ENCODE results near the gene FLRT2. TPM values are rescaled to one million over a fixed set of nuclear protein-coding genes. Genes with fewer than 3 reads are reported as not detected.

Gene FLRT2
- total RNA-seq, 1 experiment from 2014 or later: 13.2 TPM

DNA sequence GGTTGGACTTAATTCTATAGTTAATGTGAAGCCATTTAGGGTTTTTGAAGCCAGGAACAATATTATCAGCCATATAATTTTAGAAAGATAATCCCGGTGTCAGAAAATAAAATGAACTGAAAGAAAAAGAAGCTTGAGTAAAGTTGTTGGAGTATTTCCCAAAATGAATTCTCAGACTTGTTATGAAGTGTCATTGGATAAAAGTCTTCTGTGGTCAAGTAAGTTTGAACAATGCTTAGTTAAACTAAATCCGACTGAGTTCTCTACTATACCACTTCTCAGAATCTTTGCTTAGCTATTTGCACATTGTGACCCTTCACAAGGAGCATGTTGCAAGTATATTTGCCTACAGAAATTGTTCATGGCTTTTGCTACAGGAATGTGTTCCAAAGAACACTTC lies 17.5 kb upstream of the FLRT2 start:
- H3K4me1 Mint-ChIP-seq: no peaks in the 10 kb centered on the region
- no peaks in the 10 kb centered on the region for H3K36me3 Mint-ChIP-seq
- H3K4me3 Mint-ChIP-seq: no peak overlapping the region
- DNase-seq (ENCODE audit: low spot score) (no peak), ATAC-seq (no peak)
- H3K27ac Mint-ChIP-seq: no peak overlapping the region
- ChIA-PET CTCF (no interaction called here), POLR2A (no interaction called here)
- H3K27me3 Mint-ChIP-seq (ENCODE audit: low read depth): no peaks in the 10 kb centered on the region
- TF ChIP-seq NFATC4 (CRISPR knock-in tag; IDR thresholded peaks at IDR 0.05): no peak
- TF ChIP-seq, protein P1, sequence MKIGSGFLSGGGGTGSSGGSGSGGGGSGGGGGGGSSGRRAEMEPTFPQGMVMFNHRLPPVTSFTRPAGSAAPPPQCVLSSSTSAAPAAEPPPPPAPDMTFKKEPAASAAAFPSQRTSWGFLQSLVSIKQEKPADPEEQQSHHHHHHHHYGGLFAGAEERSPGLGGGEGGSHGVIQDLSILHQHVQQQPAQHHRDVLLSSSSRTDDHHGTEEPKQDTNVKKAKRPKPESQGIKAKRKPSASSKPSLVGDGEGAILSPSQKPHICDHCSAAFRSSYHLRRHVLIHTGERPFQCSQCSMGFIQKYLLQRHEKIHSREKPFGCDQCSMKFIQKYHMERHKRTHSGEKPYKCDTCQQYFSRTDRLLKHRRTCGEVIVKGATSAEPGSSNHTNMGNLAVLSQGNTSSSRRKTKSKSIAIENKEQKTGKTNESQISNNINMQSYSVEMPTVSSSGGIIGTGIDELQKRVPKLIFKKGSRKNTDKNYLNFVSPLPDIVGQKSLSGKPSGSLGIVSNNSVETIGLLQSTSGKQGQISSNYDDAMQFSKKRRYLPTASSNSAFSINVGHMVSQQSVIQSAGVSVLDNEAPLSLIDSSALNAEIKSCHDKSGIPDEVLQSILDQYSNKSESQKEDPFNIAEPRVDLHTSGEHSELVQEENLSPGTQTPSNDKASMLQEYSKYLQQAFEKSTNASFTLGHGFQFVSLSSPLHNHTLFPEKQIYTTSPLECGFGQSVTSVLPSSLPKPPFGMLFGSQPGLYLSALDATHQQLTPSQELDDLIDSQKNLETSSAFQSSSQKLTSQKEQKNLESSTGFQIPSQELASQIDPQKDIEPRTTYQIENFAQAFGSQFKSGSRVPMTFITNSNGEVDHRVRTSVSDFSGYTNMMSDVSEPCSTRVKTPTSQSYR (CRISPR knock-in tag; IDR thresholded peaks at IDR 0.05): no peak
- no peaks in the 10 kb centered on the region for H3K9me3 Mint-ChIP-seq

DNA sequence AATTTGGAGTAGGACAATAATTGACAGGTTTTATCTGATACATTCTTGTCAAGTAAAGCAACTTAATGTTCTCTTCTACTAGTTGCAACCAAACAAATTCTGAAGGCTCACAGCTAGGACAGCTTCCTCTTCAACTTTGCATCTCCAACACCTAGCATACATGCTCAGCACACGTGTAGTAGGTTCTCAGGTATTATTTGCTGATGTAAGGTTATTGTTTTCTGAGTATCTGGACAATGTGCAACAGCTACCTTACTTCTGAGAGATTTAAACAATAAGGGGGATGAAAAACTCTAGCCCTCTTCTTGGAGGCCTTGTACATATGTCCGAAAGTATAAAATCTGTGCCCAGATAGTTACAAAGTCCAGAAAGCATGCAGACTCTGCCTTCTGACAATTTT lies 15.5 kb upstream of the FLRT2 start:
- DNase-seq (ENCODE audit: low spot score) (no peak), ATAC-seq (no peak)
- POLR2A ChIA-PET: no interaction called here
- no peaks in the 10 kb centered on the region for H3K9me3 Mint-ChIP-seq
- peaks cover 1% of the 10 kb centered on the region for H3K4me1 Mint-ChIP-seq
- TF ChIP-seq NR3C1 (CRISPR knock-in tag; conservative IDR thresholded peaks at IDR 0.05; ENCODE audit: low read depth): no peak
- TF ChIP-seq, protein P2, sequence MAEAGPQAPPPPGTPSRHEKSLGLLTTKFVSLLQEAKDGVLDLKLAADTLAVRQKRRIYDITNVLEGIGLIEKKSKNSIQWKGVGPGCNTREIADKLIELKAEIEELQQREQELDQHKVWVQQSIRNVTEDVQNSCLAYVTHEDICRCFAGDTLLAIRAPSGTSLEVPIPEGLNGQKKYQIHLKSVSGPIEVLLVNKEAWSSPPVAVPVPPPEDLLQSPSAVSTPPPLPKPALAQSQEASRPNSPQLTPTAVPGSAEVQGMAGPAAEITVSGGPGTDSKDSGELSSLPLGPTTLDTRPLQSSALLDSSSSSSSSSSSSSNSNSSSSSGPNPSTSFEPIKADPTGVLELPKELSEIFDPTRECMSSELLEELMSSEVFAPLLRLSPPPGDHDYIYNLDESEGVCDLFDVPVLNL (CRISPR knock-in tag; IDR thresholded peaks at IDR 0.05; ENCODE audit: borderline replicate concordance, low read depth): no peak
- no peak for TF ChIP-seq ZNF263 (CRISPR knock-in tag; IDR thresholded peaks at IDR 0.05; ENCODE audit: low read depth)
- no peak for TF ChIP-seq NR1H2 (CRISPR knock-in tag; IDR thresholded peaks at IDR 0.05)
- TF ChIP-seq ZNF138 (CRISPR knock-in tag; conservative IDR thresholded peaks at IDR 0.05): no peak
- no peak for TF ChIP-seq RORB (CRISPR knock-in tag; IDR thresholded peaks at IDR 0.05)
- TF ChIP-seq, protein P3, sequence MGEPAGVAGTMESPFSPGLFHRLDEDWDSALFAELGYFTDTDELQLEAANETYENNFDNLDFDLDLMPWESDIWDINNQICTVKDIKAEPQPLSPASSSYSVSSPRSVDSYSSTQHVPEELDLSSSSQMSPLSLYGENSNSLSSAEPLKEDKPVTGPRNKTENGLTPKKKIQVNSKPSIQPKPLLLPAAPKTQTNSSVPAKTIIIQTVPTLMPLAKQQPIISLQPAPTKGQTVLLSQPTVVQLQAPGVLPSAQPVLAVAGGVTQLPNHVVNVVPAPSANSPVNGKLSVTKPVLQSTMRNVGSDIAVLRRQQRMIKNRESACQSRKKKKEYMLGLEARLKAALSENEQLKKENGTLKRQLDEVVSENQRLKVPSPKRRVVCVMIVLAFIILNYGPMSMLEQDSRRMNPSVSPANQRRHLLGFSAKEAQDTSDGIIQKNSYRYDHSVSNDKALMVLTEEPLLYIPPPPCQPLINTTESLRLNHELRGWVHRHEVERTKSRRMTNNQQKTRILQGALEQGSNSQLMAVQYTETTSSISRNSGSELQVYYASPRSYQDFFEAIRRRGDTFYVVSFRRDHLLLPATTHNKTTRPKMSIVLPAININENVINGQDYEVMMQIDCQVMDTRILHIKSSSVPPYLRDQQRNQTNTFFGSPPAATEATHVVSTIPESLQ (CRISPR knock-in tag; IDR thresholded peaks at IDR 0.05): no peak
- TF ChIP-seq ZNF416 (CRISPR knock-in tag; IDR thresholded peaks at IDR 0.05): no peak
- TF ChIP-seq, protein P4, sequence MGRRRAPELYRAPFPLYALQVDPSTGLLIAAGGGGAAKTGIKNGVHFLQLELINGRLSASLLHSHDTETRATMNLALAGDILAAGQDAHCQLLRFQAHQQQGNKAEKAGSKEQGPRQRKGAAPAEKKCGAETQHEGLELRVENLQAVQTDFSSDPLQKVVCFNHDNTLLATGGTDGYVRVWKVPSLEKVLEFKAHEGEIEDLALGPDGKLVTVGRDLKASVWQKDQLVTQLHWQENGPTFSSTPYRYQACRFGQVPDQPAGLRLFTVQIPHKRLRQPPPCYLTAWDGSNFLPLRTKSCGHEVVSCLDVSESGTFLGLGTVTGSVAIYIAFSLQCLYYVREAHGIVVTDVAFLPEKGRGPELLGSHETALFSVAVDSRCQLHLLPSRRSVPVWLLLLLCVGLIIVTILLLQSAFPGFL (CRISPR knock-in tag; IDR thresholded peaks at IDR 0.05; ENCODE audit: borderline replicate concordance): no peak
- TF ChIP-seq ZNF232 (CRISPR knock-in tag; IDR thresholded peaks at IDR 0.05): no peak
- TF ChIP-seq, protein P5, sequence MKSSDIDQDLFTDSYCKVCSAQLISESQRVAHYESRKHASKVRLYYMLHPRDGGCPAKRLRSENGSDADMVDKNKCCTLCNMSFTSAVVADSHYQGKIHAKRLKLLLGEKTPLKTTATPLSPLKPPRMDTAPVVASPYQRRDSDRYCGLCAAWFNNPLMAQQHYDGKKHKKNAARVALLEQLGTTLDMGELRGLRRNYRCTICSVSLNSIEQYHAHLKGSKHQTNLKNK (CRISPR knock-in tag; IDR thresholded peaks at IDR 0.05): no peak
- TF ChIP-seq, protein P6, sequence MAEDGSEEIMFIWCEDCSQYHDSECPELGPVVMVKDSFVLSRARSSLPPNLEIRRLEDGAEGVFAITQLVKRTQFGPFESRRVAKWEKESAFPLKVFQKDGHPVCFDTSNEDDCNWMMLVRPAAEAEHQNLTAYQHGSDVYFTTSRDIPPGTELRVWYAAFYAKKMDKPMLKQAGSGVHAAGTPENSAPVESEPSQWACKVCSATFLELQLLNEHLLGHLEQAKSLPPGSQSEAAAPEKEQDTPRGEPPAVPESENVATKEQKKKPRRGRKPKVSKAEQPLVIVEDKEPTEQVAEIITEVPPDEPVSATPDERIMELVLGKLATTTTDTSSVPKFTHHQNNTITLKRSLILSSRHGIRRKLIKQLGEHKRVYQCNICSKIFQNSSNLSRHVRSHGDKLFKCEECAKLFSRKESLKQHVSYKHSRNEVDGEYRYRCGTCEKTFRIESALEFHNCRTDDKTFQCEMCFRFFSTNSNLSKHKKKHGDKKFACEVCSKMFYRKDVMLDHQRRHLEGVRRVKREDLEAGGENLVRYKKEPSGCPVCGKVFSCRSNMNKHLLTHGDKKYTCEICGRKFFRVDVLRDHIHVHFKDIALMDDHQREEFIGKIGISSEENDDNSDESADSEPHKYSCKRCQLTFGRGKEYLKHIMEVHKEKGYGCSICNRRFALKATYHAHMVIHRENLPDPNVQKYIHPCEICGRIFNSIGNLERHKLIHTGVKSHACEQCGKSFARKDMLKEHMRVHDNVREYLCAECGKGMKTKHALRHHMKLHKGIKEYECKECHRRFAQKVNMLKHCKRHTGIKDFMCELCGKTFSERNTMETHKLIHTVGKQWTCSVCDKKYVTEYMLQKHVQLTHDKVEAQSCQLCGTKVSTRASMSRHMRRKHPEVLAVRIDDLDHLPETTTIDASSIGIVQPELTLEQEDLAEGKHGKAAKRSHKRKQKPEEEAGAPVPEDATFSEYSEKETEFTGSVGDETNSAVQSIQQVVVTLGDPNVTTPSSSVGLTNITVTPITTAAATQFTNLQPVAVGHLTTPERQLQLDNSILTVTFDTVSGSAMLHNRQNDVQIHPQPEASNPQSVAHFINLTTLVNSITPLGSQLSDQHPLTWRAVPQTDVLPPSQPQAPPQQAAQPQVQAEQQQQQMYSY (CRISPR knock-in tag; IDR thresholded peaks at IDR 0.05): no peak
- no peak for TF ChIP-seq ESRRA (CRISPR knock-in tag; IDR thresholded peaks at IDR 0.05; ENCODE audit: borderline replicate concordance)
- TF ChIP-seq, protein P7, sequence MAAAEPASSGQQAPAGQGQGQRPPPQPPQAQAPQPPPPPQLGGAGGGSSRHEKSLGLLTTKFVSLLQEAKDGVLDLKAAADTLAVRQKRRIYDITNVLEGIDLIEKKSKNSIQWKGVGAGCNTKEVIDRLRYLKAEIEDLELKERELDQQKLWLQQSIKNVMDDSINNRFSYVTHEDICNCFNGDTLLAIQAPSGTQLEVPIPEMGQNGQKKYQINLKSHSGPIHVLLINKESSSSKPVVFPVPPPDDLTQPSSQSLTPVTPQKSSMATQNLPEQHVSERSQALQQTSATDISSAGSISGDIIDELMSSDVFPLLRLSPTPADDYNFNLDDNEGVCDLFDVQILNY (CRISPR knock-in tag; IDR thresholded peaks at IDR 0.05): no peak
- TF ChIP-seq, protein P8, sequence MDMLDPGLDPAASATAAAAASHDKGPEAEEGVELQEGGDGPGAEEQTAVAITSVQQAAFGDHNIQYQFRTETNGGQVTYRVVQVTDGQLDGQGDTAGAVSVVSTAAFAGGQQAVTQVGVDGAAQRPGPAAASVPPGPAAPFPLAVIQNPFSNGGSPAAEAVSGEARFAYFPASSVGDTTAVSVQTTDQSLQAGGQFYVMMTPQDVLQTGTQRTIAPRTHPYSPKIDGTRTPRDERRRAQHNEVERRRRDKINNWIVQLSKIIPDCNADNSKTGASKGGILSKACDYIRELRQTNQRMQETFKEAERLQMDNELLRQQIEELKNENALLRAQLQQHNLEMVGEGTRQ (CRISPR knock-in tag; IDR thresholded peaks at IDR 0.05): no peak
- TF ChIP-seq, protein P9, sequence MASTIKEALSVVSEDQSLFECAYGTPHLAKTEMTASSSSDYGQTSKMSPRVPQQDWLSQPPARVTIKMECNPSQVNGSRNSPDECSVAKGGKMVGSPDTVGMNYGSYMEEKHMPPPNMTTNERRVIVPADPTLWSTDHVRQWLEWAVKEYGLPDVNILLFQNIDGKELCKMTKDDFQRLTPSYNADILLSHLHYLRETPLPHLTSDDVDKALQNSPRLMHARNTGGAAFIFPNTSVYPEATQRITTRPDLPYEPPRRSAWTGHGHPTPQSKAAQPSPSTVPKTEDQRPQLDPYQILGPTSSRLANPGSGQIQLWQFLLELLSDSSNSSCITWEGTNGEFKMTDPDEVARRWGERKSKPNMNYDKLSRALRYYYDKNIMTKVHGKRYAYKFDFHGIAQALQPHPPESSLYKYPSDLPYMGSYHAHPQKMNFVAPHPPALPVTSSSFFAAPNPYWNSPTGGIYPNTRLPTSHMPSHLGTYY (CRISPR knock-in tag; IDR thresholded peaks at IDR 0.05): no peak
- no peaks in the 10 kb centered on the region for H3K27me3 Mint-ChIP-seq (ENCODE audit: low read depth)
- CTCF ChIA-PET: no interaction called here
- H3K36me3 Mint-ChIP-seq: no peaks in the 10 kb centered on the region
- no peak overlapping the region for H3K4me3 Mint-ChIP-seq
- H3K27ac Mint-ChIP-seq: no peak overlapping the region
